ENCODE measurements around the gene CDK18.

- no peak for TF ChIP-seq ZNF274 (IDR thresholded peaks at IDR 0.05; ENCODE audit: low read depth, low read length)
- no peak for TF ChIP-seq YY1 (IDR thresholded peaks at IDR 0.05; ENCODE audit: insufficient read depth, insufficient read length)
- TF ChIP-seq SUZ12 (IDR thresholded peaks at IDR 0.05; ENCODE audit: extremely low read depth, insufficient read depth, insufficient read length) = no peak
These were observed 13.3 kb downstream of the CDK18 start for GRCh38 chr1:205517763-205518162.

Data from NT2/D1 (cell line).